OCI-LY7 (cell line): Measurements from ENCODE around the gene PLEKHG7. TPM values are rescaled to one million over a fixed set of nuclear protein-coding genes. Genes with fewer than 3 reads are reported as not detected.

Experiments
- BruUV-seq: library from RNA; stranded (reverse); fragments of 400-500 nt; replicated peaks from 2 replicates; lab custom pipeline; 2021; lab: Mats Ljungman, UMichigan
- CTCF ChIA-PET: fragments of 300-600 bp; sonication (Branson Sonifier 250); formaldehyde crosslinking; loops from one replicate; lab custom pipeline; 2022; ENCODE audit warnings: antibody characterized with exemption; ENCODE audit not compliant: unreplicated experiment; lab: Charles Lee
- POLR2A ChIA-PET: fragments of 300-600 bp; sonication (Branson Sonifier 250); formaldehyde crosslinking; loops from one replicate; lab custom pipeline; 2022; ENCODE audit warnings: antibody characterized with exemption; lab: Charles Lee
- DNase-seq: peaks from one replicate; pipeline ENCODE4 v3.0.0-alpha.2; 2015; ENCODE audit warnings: low spot score
- H2AFZ ChIP-seq: fragments of 200-600 bp; sonication (generic), shearing (Covaris generic); 2 replicates; pipeline ENCODE4 v1.6.1; 2014; ENCODE audit warnings: mild to moderate bottlenecking, antibody characterized with exemption, low read length, moderate library complexity
- H3K27ac ChIP-seq: fragments of 200-600 bp; sonication (generic); 2 replicates; pipeline ENCODE4 v1.5.1; 2014; ENCODE audit warnings: mixed run types, low read depth, mild to moderate bottlenecking, moderate library complexity, low read length, inconsistent platforms; ENCODE audit not compliant: poor library complexity, severe bottlenecking
- H3K36me3 ChIP-seq: fragments of 200-600 bp; sonication (generic); 2 replicates; pipeline ENCODE4 v1.6.1; 2014; ENCODE audit warnings: mild to moderate bottlenecking, antibody characterized with exemption, low read length, moderate library complexity, mixed read lengths; ENCODE audit not compliant: insufficient read depth
- H3K4me1 ChIP-seq: fragments of 200-600 bp; sonication (generic); 2 replicates; pipeline ENCODE4 v1.5.1; 2014; ENCODE audit warnings: mild to moderate bottlenecking, low read length; ENCODE audit not compliant: insufficient read depth, poor library complexity, severe bottlenecking
- H3K4me2 ChIP-seq: fragments of 200-600 bp; sonication (generic); 2 replicates; pipeline ENCODE4 v1.6.1; 2014; ENCODE audit warnings: mild to moderate bottlenecking, low read length
- H3K4me3 ChIP-seq: fragments of 200-600 bp; sonication (generic); 2 replicates; pipeline ENCODE4 v1.5.1; 2014; ENCODE audit warnings: mild to moderate bottlenecking, low read depth, low read length; ENCODE audit not compliant: poor library complexity, severe bottlenecking
- H3K79me2 ChIP-seq: fragments of 200-600 bp; sonication (generic); 2 replicates; pipeline ENCODE4 v1.6.1; 2016; ENCODE audit warnings: low read depth, mild to moderate bottlenecking, low read length, moderate library complexity, mixed read lengths; ENCODE audit not compliant: insufficient read depth
- H3K9me2 ChIP-seq: fragments of 200-600 bp; sonication (generic); 2 replicates; pipeline ENCODE4 v1.6.1; 2016; ENCODE audit warnings: mild to moderate bottlenecking, low read length, mixed read lengths; ENCODE audit not compliant: insufficient read depth
- H3K9me3 ChIP-seq: fragments of 200-600 bp; sonication (generic); 2 replicates; pipeline ENCODE4 v1.6.1; 2014; ENCODE audit warnings: mild to moderate bottlenecking, mixed run types, low read length, mixed read lengths
- H4K20me1 ChIP-seq: fragments of 200-600 bp; sonication (generic); 2 replicates; pipeline ENCODE4 v1.6.1; 2014; ENCODE audit warnings: mild to moderate bottlenecking, antibody characterized with exemption, low read length, moderate library complexity, mixed read lengths; ENCODE audit not compliant: insufficient read depth
- CTCF ChIP-seq: fragments of 200-600 bp; sonication (generic); conservative IDR thresholded peaks from 2 replicates; pipeline ENCODE4 v1.5.1; 2014; ENCODE audit warnings: mild to moderate bottlenecking, antibody characterized with exemption, low read length, moderate library complexity, mixed read lengths
- EZH2phosphoT487 ChIP-seq: fragments of 200-600 bp; sonication (generic); IDR thresholded peaks from 2 replicates; pipeline ENCODE4 v1.6.1; 2018; ENCODE audit warnings: low read depth, borderline replicate concordance, mild to moderate bottlenecking, mixed run types, antibody characterized with exemption, low read length, moderate library complexity, mixed read lengths
- intact Hi-C: fragments of 100-400 bp; cut with micrococcal nuclease; formaldehyde crosslinking; loops from one replicate; pipeline ENCODE4 v1.10.0; 2022; ENCODE audit not compliant: unreplicated experiment
- total RNA-seq, 2 experiments: library from RNA; depleted of rRNA in 1 of 2; stranded (reverse); fragments of >200 nt in 1 of 2; shearing (Covaris generic) in 1 of 2; gene quantifications; 2 replicates each; pipeline ENCODE4 v1.2.3, GENCODE V29; 2014 to 2022

Gene PLEKHG7
- total RNA-seq, 2 experiments from 2014 or later, result 0.29 TPM; not detected in 1

DNA sequence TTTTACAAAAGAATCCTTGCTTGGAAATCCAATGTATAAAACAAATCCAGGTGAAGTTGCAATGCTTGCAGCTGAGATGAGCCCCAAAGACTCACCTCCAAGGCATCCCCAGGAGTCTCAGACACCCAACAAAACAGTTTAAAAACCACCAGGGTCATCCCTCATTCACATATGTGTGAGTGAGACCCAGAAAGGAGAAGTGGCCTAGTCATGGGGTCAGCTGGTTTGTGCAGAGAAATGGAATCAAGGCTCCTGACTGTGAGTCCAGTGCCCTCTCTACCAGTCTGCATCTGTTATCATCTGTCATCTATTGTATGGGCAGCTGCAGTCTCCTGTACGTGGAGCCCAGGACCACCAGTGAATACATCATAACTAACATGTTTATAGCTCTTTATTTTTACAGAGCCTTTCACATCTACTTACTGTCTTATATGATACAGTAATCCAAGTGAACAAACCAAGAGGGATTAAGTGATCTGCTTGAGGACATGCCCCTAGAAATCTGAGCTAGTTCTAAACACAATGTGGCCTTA lies 27.1 kb downstream of the PLEKHG7 start:
- Histone ChIP-seq H3K9me3 (no peaks in the 10 kb centered on the region), H3K4me2 (no peak overlapping the region), H3K27ac (no peak overlapping the region), H2AFZ (no peak overlapping the region), H3K4me3 (no peak overlapping the region), H3K79me2 (no peaks in the 10 kb centered on the region), H3K9me2 (no peaks in the 10 kb centered on the region), H4K20me1 (no peaks in the 10 kb centered on the region), H3K4me1 (no peaks in the 10 kb centered on the region), H3K36me3 (no peaks in the 10 kb centered on the region)
- ChIA-PET CTCF (no interaction called here), POLR2A (interaction anchor here (0.5 to 1.1 kb wide), 2 partner anchors 17 to 79 kb away, joined by 3 to 5 read pairs; no protein-coding TSS in a partner anchor)
- BruUV-seq, result no TSS peak
- TF ChIP-seq CTCF, result no peak
- no peak for TF ChIP-seq EZH2phosphoT487
- intact Hi-C loops, result no loop called here
- DNase-seq, result no peak

DNA sequence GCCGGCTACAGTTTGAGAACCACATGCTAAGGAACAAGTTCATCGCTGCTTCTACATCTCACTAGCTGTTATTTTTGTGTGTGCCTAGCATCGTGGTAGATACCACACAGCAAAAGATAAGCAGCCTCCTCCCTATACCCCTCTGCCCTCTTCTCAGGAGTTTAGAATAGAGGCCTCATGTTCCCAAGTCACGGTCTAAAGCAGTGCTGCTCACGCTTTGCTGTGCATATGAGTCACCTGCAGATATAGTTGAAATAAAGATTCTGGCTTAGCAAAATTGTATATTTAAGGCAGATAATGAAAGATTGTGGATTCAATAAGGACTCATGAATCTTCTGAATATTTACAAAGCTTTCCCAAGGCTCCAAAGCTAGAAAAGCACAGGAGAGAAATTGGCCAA lies 28.0 kb downstream of the PLEKHG7 start:
- no peak overlapping the region for H2AFZ ChIP-seq
- H3K4me3 ChIP-seq, result no peak overlapping the region
- no peak for DNase-seq
- ChIA-PET CTCF (no interaction called here), POLR2A (interaction anchor here (0.5 to 1.1 kb wide), 2 partner anchors 18 to 78 kb away, joined by 3 to 5 read pairs; no protein-coding TSS in a partner anchor)
- H3K9me3 ChIP-seq, result no peaks in the 10 kb centered on the region
- no peaks in the 10 kb centered on the region for H3K9me2 ChIP-seq
- no peaks in the 10 kb centered on the region for H3K4me1 ChIP-seq
- no peak overlapping the region for H3K27ac ChIP-seq
- no peaks in the 10 kb centered on the region for H4K20me1 ChIP-seq
- no TSS peak for BruUV-seq
- no peaks in the 10 kb centered on the region for H3K36me3 ChIP-seq
- no peaks in the 10 kb centered on the region for H3K79me2 ChIP-seq
- H3K4me2 ChIP-seq, result no peak overlapping the region
- TF ChIP-seq EZH2phosphoT487, result no peak
- no peak for TF ChIP-seq CTCF
- intact Hi-C loops, result no loop called here

DNA sequence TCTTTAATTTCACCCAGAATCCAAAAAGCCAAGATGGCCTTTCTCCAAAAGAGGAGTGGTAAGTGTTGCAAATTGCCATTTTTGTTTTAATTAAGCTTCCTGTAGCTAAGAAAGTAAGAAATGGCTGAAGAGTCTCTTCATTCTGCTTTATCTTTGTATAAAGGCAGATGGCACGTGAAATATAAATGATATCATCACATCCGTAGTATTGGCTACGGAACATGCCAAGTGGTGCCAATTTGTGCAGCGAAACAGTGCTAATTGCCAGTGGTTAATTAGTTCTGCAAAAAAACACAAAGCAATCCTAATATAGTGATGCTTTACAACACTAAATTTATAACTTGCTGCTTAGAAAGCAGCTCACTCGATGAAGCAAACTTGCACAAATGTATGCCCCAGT lies 29.4 kb downstream of the PLEKHG7 start:
- intact Hi-C loops, result no loop called here
- POLR2A ChIA-PET, result no interaction called here

More for the DNA sequence above, 29.4 kb downstream of the PLEKHG7 start:
- no peak for DNase-seq
- no peaks in the 10 kb centered on the region for H3K4me1 ChIP-seq
- H3K27ac ChIP-seq, result no peak overlapping the region
- H3K9me3 ChIP-seq, result no peaks in the 10 kb centered on the region
- no peaks in the 10 kb centered on the region for H3K79me2 ChIP-seq
- no peak overlapping the region for H2AFZ ChIP-seq
- H3K9me2 ChIP-seq, result no peaks in the 10 kb centered on the region
- no TSS peak for BruUV-seq
- CTCF ChIA-PET, result no interaction called here
- no peaks in the 10 kb centered on the region for H4K20me1 ChIP-seq
- no peak overlapping the region for H3K4me3 ChIP-seq
- H3K36me3 ChIP-seq, result no peaks in the 10 kb centered on the region
- TF ChIP-seq EZH2phosphoT487 (no peak), CTCF (no peak)
- H3K4me2 ChIP-seq, result no peak overlapping the region
